HTR-8/SVneo (cell line): ENCODE results near the gene MXD1.
"Not testable (repeated sequence)": the region's sequence is repeated elsewhere in the genome, so short reads cannot be mapped to it uniquely, and the experiment has no call there.

ENCODE experiments used
- DNase-seq: peaks from one replicate; pipeline ENCODE4 v3.0.0; 2011; ENCODE audit warnings: low spot score, mixed read lengths; ENCODE audit not compliant: insufficient read length
- FAIRE-seq: peaks from 2 replicates; lab custom pipeline; 2011; peaks lifted over from hg19 to GRCh38; lab: Jason Lieb, UNC

MXD1 gene, protein sequence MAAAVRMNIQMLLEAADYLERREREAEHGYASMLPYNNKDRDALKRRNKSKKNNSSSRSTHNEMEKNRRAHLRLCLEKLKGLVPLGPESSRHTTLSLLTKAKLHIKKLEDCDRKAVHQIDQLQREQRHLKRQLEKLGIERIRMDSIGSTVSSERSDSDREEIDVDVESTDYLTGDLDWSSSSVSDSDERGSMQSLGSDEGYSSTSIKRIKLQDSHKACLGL

DNA sequence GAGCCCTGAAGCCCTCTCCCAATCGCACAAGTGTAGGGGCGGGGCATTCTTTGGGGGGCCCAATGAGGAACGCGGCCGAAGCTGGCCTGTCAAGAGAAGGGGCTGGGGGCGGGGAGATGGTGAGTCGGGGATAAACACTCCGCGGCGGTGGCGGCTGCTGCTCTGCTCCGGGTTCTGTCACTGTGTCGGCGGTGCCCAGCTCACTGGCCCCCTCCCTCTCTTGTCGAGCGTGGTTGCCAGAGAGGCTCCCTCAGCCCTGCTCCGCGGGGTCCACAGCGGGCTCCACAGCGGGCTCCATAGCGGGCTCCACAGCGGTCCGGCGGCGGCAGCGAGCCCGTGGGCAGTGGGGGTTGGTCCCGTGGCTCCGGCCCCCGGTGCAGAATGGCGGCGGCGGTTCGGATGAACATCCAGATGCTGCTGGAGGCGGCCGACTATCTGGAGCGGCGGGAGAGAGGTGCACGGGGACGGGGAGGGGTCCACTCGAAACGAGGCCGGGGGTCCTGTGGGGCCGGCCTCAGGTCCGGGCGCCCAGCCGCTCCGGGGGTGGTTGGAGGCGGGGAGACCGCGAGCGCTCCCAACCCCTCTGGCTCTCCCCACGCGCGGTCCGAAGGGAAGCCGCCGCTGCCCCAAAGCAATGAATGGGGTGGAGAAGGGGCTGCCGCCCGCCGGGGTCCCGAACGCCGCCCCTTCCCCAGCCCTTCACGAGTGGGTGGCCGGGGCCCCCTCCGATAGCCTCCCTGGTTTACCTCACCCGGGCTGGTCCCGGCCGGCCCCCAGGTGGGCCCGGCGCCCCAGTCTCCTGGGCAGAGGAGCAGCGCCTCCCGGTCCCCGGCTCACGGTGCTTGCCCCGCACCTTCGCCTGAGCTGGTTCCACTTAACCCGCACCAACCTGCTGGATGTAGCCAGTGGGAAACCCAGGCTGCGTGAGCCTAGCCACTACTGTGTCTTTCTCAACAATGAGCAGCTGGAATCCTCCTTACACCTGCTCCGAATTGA lies at the start of gene MXD1:
Gene MXD1 (plus strand): TSS at position 160 of the 996 bp plus-strand sequence. CDS start 222 bp downstream, at position 382.
- DNase-seq: no peak
- no peak for FAIRE-seq

DNA sequence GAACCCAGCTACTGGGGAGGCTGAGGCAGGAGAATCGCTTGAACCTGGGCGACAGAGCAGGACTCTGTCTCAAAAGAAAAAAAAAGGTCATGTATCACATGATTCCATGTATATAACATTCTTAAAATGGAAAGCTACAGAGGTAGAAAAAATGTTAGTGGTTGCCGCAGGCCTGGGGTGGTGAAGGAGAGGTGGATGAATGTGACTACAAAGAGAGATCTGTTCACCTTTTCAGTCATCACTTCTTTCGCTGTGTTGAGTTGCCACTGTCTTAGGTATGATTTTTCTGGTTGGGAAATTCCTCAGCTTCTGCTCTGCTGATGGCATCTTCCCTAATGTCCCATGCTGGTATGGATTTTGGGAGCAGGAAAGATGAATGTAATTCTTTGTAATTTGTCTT lies 26.5 kb upstream of the MXD1 start:
- FAIRE-seq (no peak), DNase-seq (no peak)

DNA sequence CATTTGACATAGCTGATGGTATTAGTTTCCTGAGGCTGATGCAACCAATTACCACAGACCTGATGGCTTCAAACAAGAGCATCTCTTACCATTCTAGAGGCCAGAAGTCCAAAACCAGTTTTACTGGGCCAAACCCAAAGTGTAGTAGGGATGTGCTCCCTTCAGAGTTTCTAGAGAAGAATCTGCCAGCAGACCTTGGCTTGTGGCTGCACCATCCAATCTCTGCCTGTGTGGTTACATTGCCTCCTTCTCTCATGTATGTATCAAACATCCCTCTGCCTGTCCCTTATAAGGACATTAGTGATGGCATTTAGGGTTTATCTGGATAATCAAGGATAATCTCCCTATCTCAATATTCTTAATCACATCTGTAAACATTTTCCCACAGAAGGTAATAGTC lies 25.6 kb upstream of the MXD1 start:
- FAIRE-seq: no peak

DNA sequence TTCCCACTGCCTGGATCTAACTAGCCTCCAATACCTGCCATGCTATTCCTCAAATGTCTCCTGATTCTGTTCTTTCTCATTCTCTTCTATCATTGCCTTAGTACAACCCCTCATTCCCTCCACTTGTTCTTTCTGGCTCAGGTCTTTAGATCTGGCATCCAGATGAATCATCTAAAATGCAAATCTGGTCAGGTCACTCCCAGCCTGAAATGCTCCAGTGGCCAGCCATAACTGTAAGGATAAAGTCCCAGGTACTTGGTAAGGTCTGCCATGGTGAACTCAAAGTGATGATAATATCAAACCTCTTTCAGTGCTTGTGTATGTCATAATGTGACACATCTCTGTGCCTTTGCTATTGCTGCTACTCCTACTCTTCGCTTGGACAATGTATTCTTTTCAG lies 24.0 kb upstream of the MXD1 start:
- FAIRE-seq: no peak
- no peak for DNase-seq

More for the DNA sequence above, 25.6 kb upstream of the MXD1 start:
- no peak for DNase-seq

DNA sequence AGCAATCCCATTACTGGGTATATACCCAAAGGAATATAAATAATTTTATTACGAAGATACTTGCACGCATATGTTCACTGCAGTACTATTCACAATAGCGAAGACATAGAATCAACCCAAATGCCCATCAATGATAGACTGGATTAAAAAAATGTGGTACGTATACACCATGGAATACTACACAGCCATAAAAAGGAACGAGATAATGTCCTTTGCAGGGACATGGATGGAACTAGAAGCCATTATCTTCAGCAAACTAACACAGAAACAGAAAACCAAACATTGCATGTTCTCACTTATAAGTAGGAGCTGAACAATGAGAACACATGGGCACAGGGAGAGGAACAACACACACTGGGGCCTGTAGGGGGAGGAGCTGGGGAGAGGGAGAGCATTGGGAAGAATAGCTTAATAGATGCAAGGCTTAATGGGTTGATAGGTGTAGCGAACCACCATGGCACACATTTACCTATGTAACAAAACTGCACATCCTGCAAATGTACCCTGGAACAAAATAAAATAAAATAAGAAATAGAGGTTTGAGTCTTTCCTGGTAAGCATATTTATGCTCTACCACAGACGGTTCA lies 22.0 kb upstream of the MXD1 start:
- DNase-seq, FAIRE-seq: not testable (repeated sequence)

DNA sequence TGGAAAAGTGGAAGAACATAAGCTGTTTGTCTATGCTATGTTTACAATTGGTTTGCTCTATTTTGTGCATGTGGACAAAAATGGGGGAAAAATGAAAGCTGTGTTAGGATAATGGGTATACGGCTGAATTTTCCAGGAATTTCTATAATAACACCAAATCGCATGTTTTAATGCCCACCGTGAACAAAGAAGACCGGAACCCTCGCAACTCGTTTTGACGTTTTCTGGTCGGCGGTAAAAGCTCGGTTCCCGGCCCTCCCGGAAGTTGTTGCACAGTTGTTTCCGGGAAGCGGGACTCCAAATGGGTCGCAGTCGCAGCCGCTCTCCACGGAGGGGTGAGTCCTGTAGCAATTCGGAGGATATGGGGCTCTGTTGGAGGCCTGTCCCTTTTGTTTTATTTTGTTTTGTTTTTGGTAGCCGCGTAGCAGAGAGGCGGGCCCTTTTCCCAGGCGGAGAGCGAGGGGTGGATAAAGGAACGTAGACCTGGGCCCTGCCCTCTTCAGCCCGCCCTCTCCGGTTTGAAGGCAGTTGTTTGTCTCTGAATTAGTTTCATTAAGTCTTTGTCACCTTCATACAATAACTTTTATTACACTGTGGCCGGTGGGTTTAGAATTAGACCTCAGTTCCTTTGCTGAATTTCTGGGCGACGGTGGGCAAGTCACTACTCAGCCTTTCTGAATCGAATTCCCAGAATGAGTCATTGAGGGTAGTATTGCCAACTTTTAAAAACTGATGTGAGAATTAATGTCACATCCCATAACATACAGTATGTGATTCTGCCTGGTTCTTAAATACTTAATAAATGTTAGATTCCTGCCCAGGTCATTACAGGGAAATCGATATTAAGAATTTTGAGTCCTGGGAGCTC lies 21.0 kb upstream of the MXD1 start, which contains the start of gene SNRNP27:
Gene SNRNP27 (plus strand): TSS at position 273 of the 868 bp plus-strand sequence. CDS start 29 bp downstream, at position 302.
- DNase-seq: peak; percentile 79
- FAIRE-seq: no peak

DNA sequence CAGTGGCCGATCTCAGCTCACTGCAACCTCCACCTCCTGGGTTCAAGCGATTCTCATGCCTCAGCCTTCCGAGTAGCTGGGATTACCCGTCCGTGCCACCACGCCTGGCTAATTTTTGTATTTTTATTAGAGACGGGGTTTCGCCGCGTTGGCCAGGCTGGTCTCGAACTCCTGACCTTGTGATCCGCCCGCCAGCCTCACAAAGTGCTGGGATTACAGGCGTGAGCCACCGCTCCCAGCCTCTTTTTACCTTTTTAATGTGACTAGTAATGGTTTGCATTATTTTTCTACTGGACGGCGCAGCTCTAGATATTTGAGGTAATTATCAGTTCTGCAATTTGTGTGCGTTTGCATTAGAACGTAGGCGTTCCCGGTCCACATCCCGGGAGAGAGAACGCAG lies 20.2 kb upstream of the MXD1 start:
- DNase-seq, FAIRE-seq: not testable (repeated sequence)

DNA sequence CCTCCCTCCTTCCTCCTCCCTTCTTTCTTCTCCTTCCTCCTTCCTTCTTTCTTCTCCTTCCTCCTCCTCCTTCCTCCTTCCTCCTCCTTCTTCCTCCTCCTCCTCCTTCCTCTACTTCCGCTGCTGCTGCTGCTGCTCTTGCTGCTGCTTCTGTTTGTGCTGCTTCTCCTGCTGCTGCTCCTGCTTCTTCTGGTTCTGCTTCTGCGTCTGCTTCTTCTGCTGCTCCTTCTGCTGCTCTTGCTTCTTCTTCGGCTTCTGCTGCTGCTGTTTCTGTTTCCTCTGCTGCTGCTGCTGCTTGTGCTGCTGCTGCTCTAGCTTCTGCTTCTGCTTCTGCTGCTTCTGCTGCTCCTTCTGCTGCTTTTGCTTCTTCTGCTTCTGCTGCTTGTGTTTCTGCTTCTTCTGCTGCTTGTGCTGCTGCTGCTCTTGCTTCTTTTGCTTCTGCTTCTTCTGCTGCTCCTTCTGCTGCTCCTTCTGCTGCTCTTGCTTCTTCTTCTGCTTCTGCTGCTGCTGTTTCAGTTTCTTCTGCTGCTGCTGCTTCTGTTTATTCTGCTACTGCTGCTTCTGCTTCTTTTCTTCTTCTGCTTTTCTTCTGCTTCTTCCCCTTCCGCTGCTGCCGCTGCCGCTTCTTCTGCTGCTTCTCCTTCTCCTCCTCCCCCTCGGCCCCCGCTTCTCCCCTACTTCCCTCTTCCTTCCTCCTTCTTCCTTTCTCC lies 12.5 kb upstream of the MXD1 start:
- no peak for FAIRE-seq
- no peak for DNase-seq

DNA sequence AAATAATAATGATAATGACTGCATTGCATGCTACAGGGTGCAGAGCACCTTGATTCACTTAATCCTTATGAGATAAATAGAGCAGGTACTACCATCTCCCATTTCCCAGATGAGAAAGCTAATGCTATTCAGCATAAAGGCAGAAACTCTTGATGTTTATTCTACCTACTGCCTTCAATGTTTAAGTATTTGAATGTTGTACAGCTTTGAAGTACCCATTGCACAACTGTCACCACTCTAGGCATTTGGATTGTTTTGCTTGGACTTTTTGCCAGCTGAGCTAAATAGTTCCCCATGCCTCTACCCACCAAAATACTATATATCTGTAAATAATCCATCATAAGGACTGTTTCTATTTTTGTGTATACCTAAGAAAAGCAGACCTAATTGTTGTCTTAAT lies 7.7 kb upstream of the MXD1 start:
- DNase-seq: no peak
- no peak for FAIRE-seq

DNA sequence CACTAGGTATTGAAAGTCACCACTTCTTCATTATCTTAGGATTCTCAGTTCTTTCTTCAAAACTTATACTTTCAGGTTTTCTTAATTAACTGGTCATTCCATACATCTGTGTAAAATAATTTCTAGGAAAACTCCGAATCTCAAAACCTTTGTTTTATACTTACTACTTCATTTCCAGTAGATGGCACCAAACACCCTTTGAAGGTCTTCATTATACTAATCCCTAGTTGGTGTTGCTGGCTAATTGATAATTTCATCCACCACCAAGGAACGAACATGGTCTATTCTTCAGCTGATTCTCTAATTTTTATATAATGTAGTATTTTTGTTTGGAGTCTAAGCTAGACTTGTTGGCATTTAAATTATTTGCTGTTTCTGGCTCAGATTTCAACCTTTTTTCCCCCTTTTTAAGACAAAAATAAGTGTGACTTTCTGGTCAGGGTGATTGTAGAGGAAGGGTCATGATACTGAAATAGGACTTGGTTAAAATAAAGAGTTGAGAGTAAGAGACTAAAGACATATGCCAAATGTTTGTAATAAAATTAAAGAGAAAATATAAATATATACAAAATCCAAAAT lies 2.8 kb upstream of the MXD1 start:
- DNase-seq (peak; percentile 45), FAIRE-seq (no peak)

DNA sequence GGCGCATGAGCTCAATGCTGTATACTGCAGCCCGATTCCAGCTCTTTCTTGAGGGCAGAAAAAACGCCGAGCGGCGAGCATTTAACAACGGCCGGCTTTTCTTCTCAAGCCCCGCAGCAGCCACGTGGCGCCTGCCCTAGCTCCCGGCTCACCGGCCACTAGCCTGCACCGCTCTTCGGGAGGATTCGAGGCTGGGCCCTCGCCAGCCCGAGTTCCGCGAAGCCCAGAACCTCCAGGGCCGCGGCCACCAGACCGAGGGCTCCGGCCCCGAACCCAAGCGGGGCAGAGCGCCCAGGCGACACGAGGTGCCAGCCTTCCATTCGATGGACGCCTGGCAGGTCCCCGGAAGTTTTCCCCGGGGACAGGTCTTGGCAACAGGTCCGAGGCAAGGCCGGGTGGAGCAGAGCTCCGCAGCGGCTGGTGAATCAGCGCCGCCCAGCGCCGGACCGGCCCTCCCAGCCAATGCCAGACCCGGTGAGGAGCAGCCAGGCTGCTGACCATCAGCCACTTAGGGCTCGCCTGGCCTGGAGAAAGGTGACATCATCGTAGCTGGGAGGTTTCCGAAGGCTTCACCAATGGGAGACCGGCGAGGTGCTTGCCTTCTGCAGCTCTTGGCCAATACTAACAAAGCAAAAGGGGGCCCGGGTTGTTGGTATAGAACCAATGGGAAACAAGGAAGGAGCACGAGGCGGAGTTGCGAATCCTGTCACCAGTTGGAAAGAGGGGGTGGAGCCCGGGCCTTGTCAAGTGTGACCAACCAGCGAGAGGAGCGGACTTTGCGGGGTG lies 552 bp upstream of the MXD1 start:
- DNase-seq: peak; percentile 99
- FAIRE-seq: peak; percentile 95

DNA sequence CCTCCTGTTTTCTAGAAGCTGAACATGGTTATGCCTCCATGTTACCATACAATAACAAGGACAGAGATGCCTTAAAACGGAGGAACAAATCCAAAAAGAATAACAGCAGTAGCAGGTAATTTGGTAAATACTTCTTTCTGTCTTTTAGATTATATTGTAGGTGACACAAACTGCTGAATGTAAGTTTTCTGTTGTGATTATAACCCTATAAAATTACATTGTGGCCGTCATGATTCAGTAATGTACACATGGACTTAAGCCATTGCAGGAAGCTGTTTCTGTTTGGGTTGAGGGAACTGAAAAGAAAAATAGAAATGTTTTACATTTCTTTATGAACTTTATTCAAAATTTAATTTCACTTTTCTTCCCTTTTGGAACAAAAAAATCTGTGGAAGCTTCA lies 1.2 kb downstream of the MXD1 start:
- DNase-seq: no peak
- no peak for FAIRE-seq

DNA sequence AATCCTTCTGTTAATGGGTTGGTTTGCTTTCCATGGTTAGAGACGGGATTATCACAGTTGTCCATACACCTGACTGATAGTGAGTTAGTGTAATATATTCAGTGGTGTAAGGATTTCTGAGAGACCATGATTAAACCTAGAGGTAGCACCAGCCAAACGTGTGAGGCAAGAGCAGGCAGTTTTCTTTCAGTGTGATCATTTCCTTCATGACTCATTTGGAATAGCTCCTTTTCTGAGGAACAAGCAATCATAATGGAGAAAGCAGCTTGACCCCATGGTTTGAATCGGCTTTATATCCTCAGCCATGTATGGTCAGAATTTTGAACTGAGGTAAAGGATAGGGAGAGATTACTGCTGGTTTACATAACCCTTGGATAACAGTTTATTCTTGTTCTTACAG lies 2.9 kb downstream of the MXD1 start:
- FAIRE-seq: no peak
- peak; percentile 27 for DNase-seq

DNA sequence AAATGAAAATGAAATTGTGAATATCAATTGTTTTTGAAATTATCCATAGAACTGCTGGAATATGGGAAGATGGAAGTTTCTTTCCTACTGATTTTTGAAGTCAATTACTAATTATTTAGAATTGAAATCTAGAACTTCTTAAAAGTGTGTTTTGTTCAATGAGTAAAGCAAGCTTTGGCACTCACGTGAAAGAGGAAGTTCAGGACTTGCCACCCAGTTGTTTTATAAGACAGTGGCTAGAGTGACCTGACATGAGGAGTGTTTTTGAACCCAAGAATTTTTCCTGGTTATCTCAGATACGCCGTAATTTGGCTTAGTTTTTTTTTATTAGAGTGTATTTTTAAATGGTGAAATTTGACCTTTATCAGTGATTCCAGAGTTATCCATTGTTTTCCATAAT lies 3.5 kb downstream of the MXD1 start:
- DNase-seq (no peak), FAIRE-seq (no peak)

DNA sequence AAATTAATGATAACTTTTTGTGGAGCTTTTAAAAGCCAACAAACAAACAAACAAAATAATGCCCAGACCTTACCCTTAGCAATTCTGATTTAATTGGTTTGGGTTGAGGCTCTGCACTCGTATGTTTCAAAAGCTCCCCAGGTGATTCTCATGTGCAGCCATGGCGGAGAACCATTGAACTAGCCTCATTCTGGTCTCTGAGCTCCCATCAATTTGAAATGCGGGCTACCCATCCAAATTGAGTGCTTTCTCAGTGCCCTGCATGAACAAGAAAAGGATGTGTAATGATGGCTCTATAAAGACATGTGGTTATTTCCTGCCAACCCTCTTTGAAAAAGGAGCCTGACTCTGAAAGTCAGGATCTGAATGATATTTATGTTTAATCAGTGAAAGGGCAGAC lies 8.2 kb downstream of the MXD1 start:
- FAIRE-seq (no peak), DNase-seq (no peak)

DNA sequence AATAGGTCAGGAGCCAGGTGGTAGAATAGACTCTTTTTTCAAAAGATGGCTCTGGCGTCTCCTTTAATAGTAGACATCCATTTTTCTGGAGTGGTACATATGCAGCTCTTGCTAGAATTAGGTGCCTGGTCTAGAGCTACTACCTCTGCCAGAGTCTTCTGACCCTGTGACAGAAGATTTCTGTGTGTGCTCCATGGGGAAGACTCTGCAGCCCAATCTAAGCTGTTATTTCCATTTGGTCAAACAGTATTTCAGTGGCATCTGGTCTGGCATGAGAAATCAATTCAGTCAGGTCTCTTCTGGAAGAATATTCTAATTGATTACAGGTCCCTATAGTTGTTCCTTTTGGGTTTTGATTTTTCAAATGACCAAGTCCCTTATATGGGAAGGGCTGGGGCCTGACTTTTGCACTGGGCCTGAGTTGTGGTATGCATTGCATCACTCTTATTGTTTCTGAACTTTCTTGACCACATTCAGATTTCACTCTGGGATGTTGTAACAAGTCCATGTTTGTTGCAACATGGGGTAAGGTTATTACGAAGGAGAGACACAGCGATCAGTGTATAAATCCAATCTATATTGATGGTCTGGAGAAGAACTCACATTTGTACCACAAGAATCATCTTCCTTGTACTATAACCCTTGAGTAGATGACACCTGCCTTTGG lies 12.1 kb downstream of the MXD1 start:
- FAIRE-seq (no peak), DNase-seq (no peak)

DNA sequence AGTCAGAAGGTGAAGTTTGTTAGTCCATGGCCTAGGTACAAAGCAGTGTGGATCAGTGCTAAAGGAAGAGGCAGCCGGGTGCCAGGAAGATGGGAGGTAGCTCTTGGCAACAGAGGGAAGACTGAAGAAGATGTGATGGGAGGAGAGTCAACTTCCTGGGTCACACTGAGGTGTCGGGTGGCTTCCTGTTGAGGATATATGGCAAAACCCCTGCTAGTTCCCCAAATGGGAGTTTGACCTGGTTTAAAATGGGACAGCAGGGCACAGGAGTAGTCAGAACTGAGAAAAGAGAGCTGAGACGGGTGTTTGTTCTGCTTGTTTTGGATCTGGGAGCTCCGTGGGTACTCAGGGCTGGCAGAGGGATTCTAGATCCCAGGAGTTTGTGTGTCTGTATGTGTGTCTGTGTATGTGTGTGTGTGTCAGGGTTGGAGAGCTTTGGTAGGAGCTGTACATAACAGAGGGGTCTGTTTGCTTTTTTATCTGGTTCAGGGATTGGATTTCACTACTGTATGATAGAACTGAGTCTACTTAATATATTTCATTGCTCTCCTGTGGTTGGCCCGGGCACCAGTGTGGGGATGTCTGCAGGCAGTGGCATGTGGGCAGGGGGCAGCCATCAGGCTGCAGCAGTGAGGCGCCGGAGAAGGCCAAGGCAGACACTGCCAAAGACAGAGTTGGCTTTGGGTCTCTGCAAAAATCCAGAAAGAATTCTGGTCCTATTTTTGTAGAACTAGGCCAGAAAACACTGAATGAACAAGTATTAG lies 17.1 kb downstream of the MXD1 start:
- no peak for FAIRE-seq
- DNase-seq: no peak
